Measurements from ENCODE around the gene TFB1M. TPM values are rescaled to one million over a fixed set of nuclear protein-coding genes. Genes with fewer than 3 reads are reported as not detected.
"Not testable (repeated sequence)": the region's sequence is repeated elsewhere in the genome, so short reads cannot be mapped to it uniquely, and the experiment has no call there.

Gene TFB1M
- total and polyA plus RNA-seq, 4 donors = 9.7 to 27.9 (median 19.0) TPM

- H3K9me3 ChIP-seq (ENCODE audit: control insufficient read depth in 4 of 4, insufficient read depth in 3 of 4, low read length in 3 of 4) = peaks cover 0 to 11% (median 7%) of the 10 kb centered on the region in 4 donors
- WGBS, 2 donors = 94 to 98% methylated on average over 2 of the region's 2 CpGs
- H3K4me3 ChIP-seq = no peak overlapping the region
- no peaks in the 10 kb centered on the region for H3K27me3 ChIP-seq (ENCODE audit: control insufficient read depth in 3 of 3, insufficient read depth in 3 of 3, low read length in 2 of 3)
- DNase-seq = no peak
- TF ChIP-seq, protein P1, sequence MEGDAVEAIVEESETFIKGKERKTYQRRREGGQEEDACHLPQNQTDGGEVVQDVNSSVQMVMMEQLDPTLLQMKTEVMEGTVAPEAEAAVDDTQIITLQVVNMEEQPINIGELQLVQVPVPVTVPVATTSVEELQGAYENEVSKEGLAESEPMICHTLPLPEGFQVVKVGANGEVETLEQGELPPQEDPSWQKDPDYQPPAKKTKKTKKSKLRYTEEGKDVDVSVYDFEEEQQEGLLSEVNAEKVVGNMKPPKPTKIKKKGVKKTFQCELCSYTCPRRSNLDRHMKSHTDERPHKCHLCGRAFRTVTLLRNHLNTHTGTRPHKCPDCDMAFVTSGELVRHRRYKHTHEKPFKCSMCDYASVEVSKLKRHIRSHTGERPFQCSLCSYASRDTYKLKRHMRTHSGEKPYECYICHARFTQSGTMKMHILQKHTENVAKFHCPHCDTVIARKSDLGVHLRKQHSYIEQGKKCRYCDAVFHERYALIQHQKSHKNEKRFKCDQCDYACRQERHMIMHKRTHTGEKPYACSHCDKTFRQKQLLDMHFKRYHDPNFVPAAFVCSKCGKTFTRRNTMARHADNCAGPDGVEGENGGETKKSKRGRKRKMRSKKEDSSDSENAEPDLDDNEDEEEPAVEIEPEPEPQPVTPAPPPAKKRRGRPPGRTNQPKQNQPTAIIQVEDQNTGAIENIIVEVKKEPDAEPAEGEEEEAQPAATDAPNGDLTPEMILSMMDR (IDR thresholded peaks at IDR 0.05; ENCODE audit: control extremely low read depth, extremely low read depth) = no peak
- no peaks in the 10 kb centered on the region for H3K36me3 ChIP-seq (ENCODE audit: control insufficient read depth in 4 of 4, insufficient read depth in 4 of 4, low read length in 4 of 4)
- H3K9ac ChIP-seq (ENCODE audit: insufficient read depth in 1 of 2, low read length in 2 of 2) = no peak overlapping the region
- ATAC-seq (ENCODE audit: insufficient read depth, low FRiP score) = no peak
- no peak overlapping the region for H3K27ac ChIP-seq (ENCODE audit: low read depth in 1 of 2, low read length in 1 of 2)
- no peaks in the 10 kb centered on the region for H3K4me1 ChIP-seq (ENCODE audit: control insufficient read depth in 5 of 5, insufficient read depth in 5 of 5, low read length in 5 of 5)
These were observed 30.2 kb upstream of the TFB1M start for GRCh38 chr6:155344341-155345006.

GRCh38 chr6:155341130-155341828 is 27.0 kb upstream of the TFB1M start:
- H3K4me3 ChIP-seq = no peak overlapping the region
- TF ChIP-seq, protein P1 (IDR thresholded peaks at IDR 0.05; ENCODE audit: control extremely low read depth, extremely low read depth) = no peak
- H3K36me3 ChIP-seq (ENCODE audit: control insufficient read depth in 4 of 4, insufficient read depth in 4 of 4, low read length in 4 of 4) = no peaks in the 10 kb centered on the region
- whole genome bisulfite sequencing, 2 donors = 63 to 68% methylated on average over 2 of the region's 2 CpGs
- DNase-seq (no peak), ATAC-seq (ENCODE audit: insufficient read depth, low FRiP score) (no peak)
- no peaks in the 10 kb centered on the region for H3K27me3 ChIP-seq (ENCODE audit: control insufficient read depth in 3 of 3, insufficient read depth in 3 of 3, low read length in 2 of 3)
- peaks cover 0 to 6% (median 4%) of the 10 kb centered on the region in 4 donors for H3K9me3 ChIP-seq (ENCODE audit: control insufficient read depth in 4 of 4, insufficient read depth in 3 of 4, low read length in 3 of 4)
- no peak overlapping the region for H3K9ac ChIP-seq (ENCODE audit: insufficient read depth in 1 of 2, low read length in 2 of 2)
- no peaks in the 10 kb centered on the region for H3K4me1 ChIP-seq (ENCODE audit: control insufficient read depth in 5 of 5, insufficient read depth in 5 of 5, low read length in 5 of 5)
- no peak overlapping the region for H3K27ac ChIP-seq (ENCODE audit: low read depth in 1 of 2, low read length in 1 of 2)

DNA sequence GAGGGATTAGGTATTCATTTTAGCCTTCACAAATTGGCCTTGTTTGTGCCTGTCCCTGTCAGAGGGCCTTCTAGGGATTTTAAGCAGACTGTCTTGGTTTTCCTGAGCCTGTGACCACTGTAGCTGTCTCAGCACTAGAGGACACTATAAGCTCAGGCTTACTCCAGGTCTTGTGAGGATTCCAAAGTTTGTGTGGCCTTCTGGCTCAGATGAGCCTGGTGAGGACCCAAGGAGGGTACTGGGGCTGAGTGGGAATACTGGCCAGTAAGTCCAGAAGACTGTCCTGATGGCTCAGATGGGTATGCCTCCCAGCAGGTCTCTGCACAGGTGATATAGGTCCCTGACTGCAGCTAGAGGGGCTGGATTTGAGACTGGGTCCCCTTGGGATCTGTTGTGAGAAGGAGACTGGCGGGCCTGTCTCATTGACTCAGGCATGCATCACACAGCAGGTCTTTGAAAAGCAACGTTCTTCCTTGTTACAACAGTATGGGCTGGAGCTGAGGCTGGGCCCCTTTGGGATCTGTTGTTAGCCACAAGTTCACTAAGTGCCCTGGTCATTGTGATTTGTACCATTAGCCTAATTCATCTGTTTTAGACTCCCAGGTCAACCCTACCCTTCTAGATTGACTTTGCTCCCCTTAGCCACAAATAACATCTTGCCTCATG is 26.3 kb upstream of the TFB1M start:
- peaks cover 0 to 6% (median 4%) of the 10 kb centered on the region in 4 donors for H3K9me3 ChIP-seq (ENCODE audit: control insufficient read depth in 4 of 4, insufficient read depth in 3 of 4, low read length in 3 of 4)
- no peak overlapping the region for H3K27ac ChIP-seq (ENCODE audit: low read depth in 1 of 2, low read length in 1 of 2)
- H3K4me3 ChIP-seq = no peak overlapping the region
- H3K4me1 ChIP-seq (ENCODE audit: control insufficient read depth in 5 of 5, insufficient read depth in 5 of 5, low read length in 5 of 5) = no peaks in the 10 kb centered on the region
- 87 to 96% methylated on average over 2 of the region's 2 CpGs for WGBS, 2 donors
- H3K9ac ChIP-seq (ENCODE audit: insufficient read depth in 1 of 2, low read length in 2 of 2) = no peak overlapping the region
- DNase-seq (no peak), ATAC-seq (ENCODE audit: insufficient read depth, low FRiP score) (no peak)
- H3K27me3 ChIP-seq (ENCODE audit: control insufficient read depth in 3 of 3, insufficient read depth in 3 of 3, low read length in 2 of 3) = no peaks in the 10 kb centered on the region
- no peaks in the 10 kb centered on the region for H3K36me3 ChIP-seq (ENCODE audit: control insufficient read depth in 4 of 4, insufficient read depth in 4 of 4, low read length in 4 of 4)
- TF ChIP-seq, protein P1 (IDR thresholded peaks at IDR 0.05; ENCODE audit: control extremely low read depth, extremely low read depth) = no peak

- not testable (repeated sequence) for ATAC-seq (ENCODE audit: insufficient read depth, low FRiP score)
- 87 to 97% methylated on average over 4 of the region's 4 CpGs for WGBS, 2 donors
These were observed 25.6 kb upstream of the TFB1M start for GRCh38 chr6:155339929-155340328.

DNA sequence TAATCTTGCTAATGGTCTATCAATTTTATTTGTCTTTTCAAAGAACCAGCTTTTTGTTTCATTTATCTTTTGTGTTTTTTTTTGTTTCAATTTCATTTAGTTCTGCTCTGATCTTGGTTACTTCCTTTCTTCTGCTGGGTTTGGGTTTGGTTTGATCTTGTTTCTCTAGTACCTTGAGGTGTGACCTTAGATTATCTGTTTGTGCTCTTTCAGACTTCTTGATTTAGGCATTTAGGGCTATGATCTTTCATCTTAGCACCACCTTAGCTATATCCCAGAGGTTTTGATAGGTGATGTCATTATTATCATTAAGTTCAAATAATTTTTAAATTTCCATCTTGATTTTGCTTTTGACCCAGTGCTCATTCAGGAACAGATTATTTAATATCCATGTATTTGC is 24.0 kb upstream of the TFB1M start:
- not testable (repeated sequence) for H3K9me3 ChIP-seq (ENCODE audit: control insufficient read depth in 4 of 4, insufficient read depth in 3 of 4, low read length in 3 of 4); H3K27me3 ChIP-seq (ENCODE audit: control insufficient read depth in 3 of 3, insufficient read depth in 3 of 3, low read length in 2 of 3); H3K27ac ChIP-seq (ENCODE audit: low read depth in 1 of 2, low read length in 1 of 2); DNase-seq; H3K4me3 ChIP-seq; H3K36me3 ChIP-seq (ENCODE audit: control insufficient read depth in 4 of 4, insufficient read depth in 4 of 4, low read length in 4 of 4); H3K9ac ChIP-seq (ENCODE audit: insufficient read depth in 1 of 2, low read length in 2 of 2); H3K4me1 ChIP-seq (ENCODE audit: control insufficient read depth in 5 of 5, insufficient read depth in 5 of 5, low read length in 5 of 5); ATAC-seq (ENCODE audit: insufficient read depth, low FRiP score)

More at GRCh38 chr6:155339929-155340328, 25.6 kb upstream of the TFB1M start:
- not testable (repeated sequence) for H3K4me3 ChIP-seq; H3K36me3 ChIP-seq (ENCODE audit: control insufficient read depth in 4 of 4, insufficient read depth in 4 of 4, low read length in 4 of 4); H3K9me3 ChIP-seq (ENCODE audit: control insufficient read depth in 4 of 4, insufficient read depth in 3 of 4, low read length in 3 of 4); DNase-seq; H3K9ac ChIP-seq (ENCODE audit: insufficient read depth in 1 of 2, low read length in 2 of 2); H3K4me1 ChIP-seq (ENCODE audit: control insufficient read depth in 5 of 5, insufficient read depth in 5 of 5, low read length in 5 of 5); H3K27ac ChIP-seq (ENCODE audit: low read depth in 1 of 2, low read length in 1 of 2); H3K27me3 ChIP-seq (ENCODE audit: control insufficient read depth in 3 of 3, insufficient read depth in 3 of 3, low read length in 2 of 3)

Data from lung (tissue), 12 donors.